ENCODE data around the gene GRIPAP1. TPM values are rescaled to one million over a fixed set of nuclear protein-coding genes. Genes with fewer than 3 reads are reported as not detected.
A peak's percentile ranks its signal among the peaks of the same experiment; 100 is the strongest.

Gene GRIPAP1
- total RNA-seq, 1 donor from 2014 or later: 63.6 TPM

DNA sequence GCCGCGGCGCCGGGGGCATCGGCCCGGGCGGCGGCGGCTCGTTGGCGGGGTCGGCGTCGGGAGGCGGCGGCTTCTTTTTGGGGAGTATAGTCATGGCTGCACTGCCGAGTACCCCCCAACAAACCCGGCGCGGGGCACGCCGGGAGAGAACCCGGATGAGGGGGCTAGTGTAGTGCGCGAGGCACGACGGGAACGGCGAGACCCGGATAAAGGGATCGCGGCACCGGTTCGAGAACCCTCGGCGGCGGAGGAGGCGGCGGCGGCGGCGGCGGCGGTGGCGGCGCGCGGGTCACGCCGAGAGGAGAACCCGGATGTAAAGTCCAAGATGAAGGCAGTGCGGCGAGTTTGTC is 44.6 kb downstream of the GRIPAP1 start, which contains the start of gene OTUD5:
Gene OTUD5, minus strand, starts transcription at position 131 of the 350 bp plus-strand sequence. Its CDS starts 37 bp downstream, at position 94.
- H3K4me1 Mint-ChIP-seq (ENCODE audit: unreplicated experiment): peaks cover 8% of the 10 kb centered on the region
- H3K4me3 Mint-ChIP-seq (ENCODE audit: unreplicated experiment): peak within 1 kb of the TSS; percentile 99
- DNase-seq (ENCODE audit: low spot score): peak; percentile 39
- no peaks in the 10 kb centered on the region for H3K9me3 Mint-ChIP-seq (ENCODE audit: unreplicated experiment)
- peak within 1 kb of the TSS; percentile 100 for H3K27ac Mint-ChIP-seq (ENCODE audit: unreplicated experiment)
- H3K36me3 Mint-ChIP-seq (ENCODE audit: low read depth, unreplicated experiment): no peaks in the 10 kb centered on the region
- peaks cover 7% of the 10 kb centered on the region for H3K27me3 Mint-ChIP-seq (ENCODE audit: unreplicated experiment)
- TF ChIP-seq, protein P1, sequence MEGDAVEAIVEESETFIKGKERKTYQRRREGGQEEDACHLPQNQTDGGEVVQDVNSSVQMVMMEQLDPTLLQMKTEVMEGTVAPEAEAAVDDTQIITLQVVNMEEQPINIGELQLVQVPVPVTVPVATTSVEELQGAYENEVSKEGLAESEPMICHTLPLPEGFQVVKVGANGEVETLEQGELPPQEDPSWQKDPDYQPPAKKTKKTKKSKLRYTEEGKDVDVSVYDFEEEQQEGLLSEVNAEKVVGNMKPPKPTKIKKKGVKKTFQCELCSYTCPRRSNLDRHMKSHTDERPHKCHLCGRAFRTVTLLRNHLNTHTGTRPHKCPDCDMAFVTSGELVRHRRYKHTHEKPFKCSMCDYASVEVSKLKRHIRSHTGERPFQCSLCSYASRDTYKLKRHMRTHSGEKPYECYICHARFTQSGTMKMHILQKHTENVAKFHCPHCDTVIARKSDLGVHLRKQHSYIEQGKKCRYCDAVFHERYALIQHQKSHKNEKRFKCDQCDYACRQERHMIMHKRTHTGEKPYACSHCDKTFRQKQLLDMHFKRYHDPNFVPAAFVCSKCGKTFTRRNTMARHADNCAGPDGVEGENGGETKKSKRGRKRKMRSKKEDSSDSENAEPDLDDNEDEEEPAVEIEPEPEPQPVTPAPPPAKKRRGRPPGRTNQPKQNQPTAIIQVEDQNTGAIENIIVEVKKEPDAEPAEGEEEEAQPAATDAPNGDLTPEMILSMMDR (IDR thresholded peaks at IDR 0.05; ENCODE audit: unreplicated experiment): no peak

DNA sequence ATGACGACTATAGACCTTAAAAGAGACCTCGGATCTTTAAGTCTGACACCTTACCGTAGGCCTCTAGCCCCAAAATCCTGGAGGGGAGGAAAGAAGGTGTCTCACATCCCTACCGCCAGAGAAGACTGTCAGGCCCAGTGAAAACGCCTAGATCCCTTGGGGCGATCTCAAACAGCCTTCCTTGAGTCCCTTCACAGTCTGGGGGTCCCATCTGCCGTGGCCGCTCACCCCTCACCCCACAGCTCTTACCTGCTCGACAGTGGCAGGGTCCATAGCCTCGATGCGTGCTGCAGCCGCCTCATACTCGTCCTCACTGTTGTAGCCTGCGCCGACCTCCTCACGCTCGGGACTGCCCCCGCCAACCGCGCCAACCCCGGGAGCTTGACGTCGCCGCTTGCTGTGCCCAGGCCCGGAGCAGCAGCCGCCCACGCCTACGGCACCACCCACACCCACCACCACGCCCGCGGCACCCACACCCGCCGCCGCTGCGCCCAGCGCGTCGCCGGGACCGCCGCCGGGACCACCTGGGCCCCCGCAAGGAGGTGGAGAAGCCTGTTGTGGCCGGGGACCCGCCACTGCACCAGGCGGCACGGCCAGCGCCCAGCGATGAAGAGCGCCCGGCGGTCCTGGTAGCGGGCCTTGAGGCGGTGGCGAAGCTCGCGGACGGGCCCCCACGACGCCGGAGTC is 45.2 kb downstream of the GRIPAP1 start:
- H3K9me3 Mint-ChIP-seq (ENCODE audit: unreplicated experiment): no peaks in the 10 kb centered on the region
- H3K27me3 Mint-ChIP-seq (ENCODE audit: unreplicated experiment): peaks cover 7% of the 10 kb centered on the region
- H3K36me3 Mint-ChIP-seq (ENCODE audit: low read depth, unreplicated experiment): no peaks in the 10 kb centered on the region
- TF ChIP-seq, protein P1 (IDR thresholded peaks at IDR 0.05; ENCODE audit: unreplicated experiment): no peak
- peak overlapping the region; percentile 89 for H3K4me3 Mint-ChIP-seq (ENCODE audit: unreplicated experiment)
- H3K27ac Mint-ChIP-seq (ENCODE audit: unreplicated experiment): peak overlapping the region; percentile 18
- DNase-seq (ENCODE audit: low spot score): peak; percentile 14
- H3K4me1 Mint-ChIP-seq (ENCODE audit: unreplicated experiment): peaks cover 7% of the 10 kb centered on the region

DNA sequence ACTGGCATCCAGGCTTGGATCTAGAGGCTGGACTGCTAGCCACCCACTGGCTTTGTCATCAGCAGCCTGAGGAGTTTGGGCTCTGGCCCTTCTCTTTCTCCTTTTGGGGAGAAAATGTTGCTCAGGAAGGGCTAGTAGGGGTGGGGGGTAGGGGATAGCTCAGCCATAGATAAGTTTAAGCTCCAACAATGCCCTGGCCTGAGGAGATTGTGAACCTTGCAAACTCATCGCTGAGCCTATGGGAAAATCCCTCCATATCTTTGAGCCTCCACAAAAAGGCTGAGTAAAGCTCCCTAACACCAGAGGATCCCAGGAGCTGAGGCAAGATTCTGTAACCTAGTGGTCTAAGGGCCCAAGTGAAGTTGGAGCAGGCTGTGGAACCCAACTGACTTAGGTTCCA is 53.5 kb downstream of the GRIPAP1 start:
- Mint-ChIP-seq H3K9me3 (ENCODE audit: unreplicated experiment) (no peaks in the 10 kb centered on the region), H3K27me3 (ENCODE audit: unreplicated experiment) (peaks cover 2% of the 10 kb centered on the region), H3K4me3 (ENCODE audit: unreplicated experiment) (no peak overlapping the region), H3K36me3 (ENCODE audit: low read depth, unreplicated experiment) (no peaks in the 10 kb centered on the region), H3K4me1 (ENCODE audit: unreplicated experiment) (no peaks in the 10 kb centered on the region), H3K27ac (ENCODE audit: unreplicated experiment) (no peak overlapping the region)
- TF ChIP-seq, protein P1 (IDR thresholded peaks at IDR 0.05; ENCODE audit: unreplicated experiment): no peak
- DNase-seq (ENCODE audit: low spot score): no peak

DNA sequence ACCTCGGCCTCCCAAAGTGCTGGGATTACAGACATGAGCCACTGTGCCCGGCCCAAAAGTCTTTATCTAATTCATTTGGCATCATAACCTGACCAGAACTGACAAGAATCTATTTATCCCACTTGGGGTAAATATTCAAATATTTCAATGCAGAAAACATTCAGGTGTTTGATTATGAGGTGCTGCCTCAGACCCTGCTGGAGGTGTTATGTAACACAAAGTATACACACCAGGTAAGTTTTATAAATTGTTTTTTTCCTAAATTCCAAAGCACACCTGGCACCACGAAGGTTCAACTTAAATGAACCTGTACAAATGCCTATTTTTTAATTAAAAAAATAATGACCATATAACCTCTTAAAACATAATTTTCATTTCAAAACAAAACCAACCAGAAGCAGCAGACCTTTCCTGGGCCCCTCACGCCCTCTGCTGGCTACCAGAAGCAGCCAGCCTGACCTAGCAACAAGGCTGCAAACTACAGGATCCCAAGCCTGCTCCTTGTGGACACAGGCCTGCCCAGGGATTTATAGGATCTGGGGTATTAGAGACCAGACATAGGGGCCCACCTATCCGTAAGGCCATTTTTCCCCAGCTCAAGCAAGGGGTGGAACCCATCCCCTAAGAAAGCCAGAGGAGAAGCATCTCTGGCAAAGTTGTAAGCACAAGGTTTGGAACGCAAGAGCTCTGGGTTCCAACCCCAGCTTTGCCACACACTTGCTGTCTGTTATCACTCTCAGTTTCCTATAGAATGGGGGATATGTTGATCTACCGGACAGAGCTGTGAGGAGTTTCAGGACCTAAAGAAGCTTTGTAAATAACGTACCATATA is 56.3 kb downstream of the GRIPAP1 start:
- Mint-ChIP-seq H3K27me3 (ENCODE audit: unreplicated experiment) (peaks cover 6% of the 10 kb centered on the region), H3K9me3 (ENCODE audit: unreplicated experiment) (no peaks in the 10 kb centered on the region), H3K4me3 (ENCODE audit: unreplicated experiment) (no peak overlapping the region), H3K4me1 (ENCODE audit: unreplicated experiment) (peaks cover 8% of the 10 kb centered on the region), H3K27ac (ENCODE audit: unreplicated experiment) (no peak overlapping the region), H3K36me3 (ENCODE audit: low read depth, unreplicated experiment) (peaks cover 13% of the 10 kb centered on the region)
- TF ChIP-seq, protein P1 (IDR thresholded peaks at IDR 0.05; ENCODE audit: unreplicated experiment): no peak
- peak; percentile 40 for DNase-seq (ENCODE audit: low spot score)

DNA sequence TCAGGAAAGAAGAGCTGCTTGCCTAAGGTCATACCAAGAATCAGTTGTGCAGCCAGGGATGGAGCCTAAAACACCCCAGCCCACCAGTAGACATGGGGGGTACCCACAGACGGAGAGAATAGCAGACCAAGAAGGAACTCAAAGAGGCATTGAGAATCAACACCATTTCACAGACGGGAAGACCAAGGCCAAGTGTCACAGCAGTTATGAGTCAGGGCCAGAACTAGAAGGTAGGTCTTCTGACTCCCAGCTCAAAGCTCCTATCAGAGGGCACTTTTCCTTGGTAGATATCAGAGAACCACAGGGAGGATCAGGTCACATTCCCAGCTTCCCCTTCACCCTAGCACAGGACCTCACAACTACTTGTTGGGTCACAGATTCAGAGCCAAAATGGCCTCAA is 59.2 kb downstream of the GRIPAP1 start:
- H3K4me1 Mint-ChIP-seq (ENCODE audit: unreplicated experiment): peaks cover 8% of the 10 kb centered on the region
- H3K4me3 Mint-ChIP-seq (ENCODE audit: unreplicated experiment): no peak overlapping the region
- H3K9me3 Mint-ChIP-seq (ENCODE audit: unreplicated experiment): no peaks in the 10 kb centered on the region
- peaks cover 20% of the 10 kb centered on the region for H3K36me3 Mint-ChIP-seq (ENCODE audit: low read depth, unreplicated experiment)
- TF ChIP-seq, protein P1 (IDR thresholded peaks at IDR 0.05; ENCODE audit: unreplicated experiment): no peak
- no peak for DNase-seq (ENCODE audit: low spot score)
- no peak overlapping the region for H3K27ac Mint-ChIP-seq (ENCODE audit: unreplicated experiment)
- H3K27me3 Mint-ChIP-seq (ENCODE audit: unreplicated experiment): peaks cover 6% of the 10 kb centered on the region

Measured in endothelial cell (in vitro differentiated cells).